HCT116 (cell line): Measurements from ENCODE around the gene MTHFSD. TPM values are rescaled to one million over a fixed set of nuclear protein-coding genes. Genes with fewer than 3 reads are reported as not detected.

Experiments
- ATAC-seq: fragments of 200-7000 bp; cut with Tn5 transposase; 2 replicates; pipeline ENCODE4 v1.9.1; 2020; ENCODE audit warnings: mild to moderate bottlenecking, moderate library complexity
- BruUV-seq: library from RNA; stranded (reverse); fragments of 400-500 nt; replicated peaks from 2 replicates; lab custom pipeline; 2021; lab: Mats Ljungman, UMichigan
- CTCF ChIA-PET: fragments of 300-600 bp; sonication (Branson Sonifier 250); formaldehyde crosslinking; loops from one replicate; lab custom pipeline; 2021; ENCODE audit warnings: antibody characterized with exemption; lab: Charles Lee
- POLR2A ChIA-PET: fragments of 300-600, 350-600 bp; sonication (Branson Sonifier 250); formaldehyde crosslinking; loops from one replicate; lab custom pipeline; 2021; ENCODE audit warnings: antibody characterized with exemption; lab: Charles Lee
- RAD21 ChIA-PET, 2 experiments: fragments of 300-600 bp; sonication (Branson Sonifier 250); formaldehyde crosslinking; loops; one replicate each; lab custom pipeline; 2023; ENCODE audit warnings: low total read pairs in 2 of 2; ENCODE audit not compliant: uncharacterized antibody in 2 of 2, unreplicated experiment in 2 of 2, low non-redundant PET in 1 of 2; lab: Charles Lee
- DNase-seq: peaks from one replicate; pipeline ENCODE4 v3.0.0-alpha.2; 2010; ENCODE audit warnings: low read depth, low spot score
- H2AFZ ChIP-seq: fragments of 200-600 bp; shearing (Covaris generic), sonication (generic); 2 replicates; pipeline ENCODE4 v1.6.1; 2017; ENCODE audit warnings: low read depth, mixed run types, mixed read lengths, antibody characterized with exemption, low read length; ENCODE audit not compliant: poor library complexity, severe bottlenecking
- H3K27ac ChIP-seq: 2 replicates; pipeline ENCODE4 v1.5.1; 2012; ENCODE audit warnings: low read depth, low read length
- H3K27me3 ChIP-seq: fragments of 200-600 bp; sonication (generic); 2 replicates; pipeline ENCODE4 v1.6.1; 2016; ENCODE audit warnings: mixed run types, low read length, mixed read lengths; ENCODE audit not compliant: insufficient read depth
- H3K36me3 ChIP-seq, 2 experiments: fragments of 200-500 bp in 1 of 2; fragments of 200-600 bp in 1 of 2; sonication (Bioruptor generic) in 1 of 2; sonication (generic) in 1 of 2; 2 replicates each; pipeline versions ENCODE4 v1.5.1 to v1.6.1; 2014 to 2016; ENCODE audit warnings: low read length in 2 of 2, inconsistent platforms in 1 of 2, mixed read lengths in 1 of 2, mixed run types in 1 of 2; ENCODE audit not compliant: insufficient read depth in 2 of 2, control insufficient read depth in 1 of 2
- H3K4me1 ChIP-seq, 2 experiments: fragments of 200-600 bp in 1 of 2; sonication (generic) in 1 of 2; 2 replicates each; pipeline versions ENCODE4 v1.5.1 to v1.6.1; 2012 to 2017; ENCODE audit warnings: low read length in 2 of 2, inconsistent platforms in 1 of 2, mild to moderate bottlenecking in 1 of 2, mixed read lengths in 1 of 2, mixed run types in 1 of 2, moderate library complexity in 1 of 2; ENCODE audit not compliant: insufficient read depth in 2 of 2, control insufficient read depth in 1 of 2
- H3K4me2 ChIP-seq: fragments of 200-600 bp; sonication (generic); 2 replicates; pipeline ENCODE4 v1.6.1; 2017; ENCODE audit warnings: mixed run types, low read length, mixed read lengths
- H3K4me3 ChIP-seq, 2 experiments: fragments of 200-600 bp in 1 of 2; sonication (generic) in 1 of 2; replicated peaks in 1 of 2; 2 replicates each; pipeline ENCODE4 v1.5.1; 2011 to 2016; ENCODE audit warnings: low read length in 2 of 2, control low read depth in 1 of 2, low read depth in 1 of 2, mild to moderate bottlenecking in 1 of 2, mixed read lengths in 1 of 2, mixed run types in 1 of 2
- H3K79me2 ChIP-seq: fragments of 200-600 bp; sonication (generic); 2 replicates; pipeline ENCODE4 v1.6.1; 2017; ENCODE audit warnings: mild to moderate bottlenecking, mixed run types, low read length, moderate library complexity, mixed read lengths; ENCODE audit not compliant: insufficient read depth
- H3K9ac ChIP-seq: fragments of 200-600 bp; sonication (generic); 2 replicates; pipeline ENCODE4 v1.6.1; 2016; ENCODE audit warnings: low read length, mixed read lengths
- H3K9me2 ChIP-seq: fragments of 200-600 bp; sonication (generic), shearing (Covaris generic); 2 replicates; pipeline ENCODE4 v1.6.1; 2017; ENCODE audit warnings: mixed run types, mild to moderate bottlenecking, moderate library complexity; ENCODE audit not compliant: insufficient read depth
- H3K9me3 ChIP-seq, 2 experiments: fragments of 200-500 bp in 1 of 2; fragments of 200-600 bp in 1 of 2; sonication (Bioruptor generic) in 1 of 2; sonication (generic) in 1 of 2; 2 replicates each; pipeline ENCODE4 v1.6.1; 2014 to 2017; ENCODE audit warnings: low read length in 2 of 2, mixed read lengths in 2 of 2, inconsistent platforms in 1 of 2, low read depth in 1 of 2, mild to moderate bottlenecking in 1 of 2, mixed run types in 1 of 2, moderate library complexity in 1 of 2; ENCODE audit not compliant: control insufficient read depth in 1 of 2, insufficient read depth in 1 of 2
- H4K20me1 ChIP-seq: fragments of 200-600 bp; sonication (generic), shearing (Covaris generic); 2 replicates; pipeline ENCODE4 v1.6.1; 2017; ENCODE audit warnings: mixed run types, mild to moderate bottlenecking, moderate library complexity; ENCODE audit not compliant: insufficient read depth
- EZH2 ChIP-seq: fragments of 200-600 bp; sonication (generic); IDR thresholded peaks from 2 replicates; pipeline ENCODE4 v1.6.1; 2017; ENCODE audit warnings: antibody characterized with exemption, mixed run types
- FOSL1 ChIP-seq: IDR thresholded peaks from 2 replicates; pipeline ENCODE4 v1.6.1; 2012; ENCODE audit warnings: low read depth
- MAX ChIP-seq: IDR thresholded peaks from 2 replicates; pipeline ENCODE4 v1.6.1; 2012
- SRF ChIP-seq: IDR thresholded peaks from 2 replicates; pipeline ENCODE4 v1.6.1; 2012; ENCODE audit warnings: low read depth
- YY1 ChIP-seq: IDR thresholded peaks from 2 replicates; pipeline ENCODE4 v1.6.1; 2011; ENCODE audit warnings: low read length, low read depth, moderate library complexity, mild to moderate bottlenecking; ENCODE audit not compliant: insufficient replicate concordance; ENCODE audit errors: extremely low read depth
- ZBTB33 ChIP-seq: IDR thresholded peaks from 2 replicates; pipeline ENCODE4 v1.6.1; 2011; ENCODE audit warnings: mild to moderate bottlenecking, low read length, moderate library complexity; ENCODE audit not compliant: insufficient replicate concordance; ENCODE audit errors: extremely low read depth
- intact Hi-C: fragments of 100-400 bp; cut with micrococcal nuclease; formaldehyde crosslinking; loops from 2 replicates; pipeline ENCODE4 v1.10.0; 2022
- total RNA-seq: library from RNA; stranded (reverse); gene quantifications from one replicate; pipeline ENCODE4 v1.2.1, GENCODE V29; 2021; ENCODE audit not compliant: unreplicated experiment
- TF ChIP-seq, protein P1 (sequence below): IDR thresholded peaks from 2 replicates; pipeline ENCODE4 v1.6.1; 2012; ENCODE audit warnings: low read depth

MTHFSD gene
- total RNA-seq, 1 experiment from 2014 or later = 33.1 TPM

- TF ChIP-seq, protein P1, sequence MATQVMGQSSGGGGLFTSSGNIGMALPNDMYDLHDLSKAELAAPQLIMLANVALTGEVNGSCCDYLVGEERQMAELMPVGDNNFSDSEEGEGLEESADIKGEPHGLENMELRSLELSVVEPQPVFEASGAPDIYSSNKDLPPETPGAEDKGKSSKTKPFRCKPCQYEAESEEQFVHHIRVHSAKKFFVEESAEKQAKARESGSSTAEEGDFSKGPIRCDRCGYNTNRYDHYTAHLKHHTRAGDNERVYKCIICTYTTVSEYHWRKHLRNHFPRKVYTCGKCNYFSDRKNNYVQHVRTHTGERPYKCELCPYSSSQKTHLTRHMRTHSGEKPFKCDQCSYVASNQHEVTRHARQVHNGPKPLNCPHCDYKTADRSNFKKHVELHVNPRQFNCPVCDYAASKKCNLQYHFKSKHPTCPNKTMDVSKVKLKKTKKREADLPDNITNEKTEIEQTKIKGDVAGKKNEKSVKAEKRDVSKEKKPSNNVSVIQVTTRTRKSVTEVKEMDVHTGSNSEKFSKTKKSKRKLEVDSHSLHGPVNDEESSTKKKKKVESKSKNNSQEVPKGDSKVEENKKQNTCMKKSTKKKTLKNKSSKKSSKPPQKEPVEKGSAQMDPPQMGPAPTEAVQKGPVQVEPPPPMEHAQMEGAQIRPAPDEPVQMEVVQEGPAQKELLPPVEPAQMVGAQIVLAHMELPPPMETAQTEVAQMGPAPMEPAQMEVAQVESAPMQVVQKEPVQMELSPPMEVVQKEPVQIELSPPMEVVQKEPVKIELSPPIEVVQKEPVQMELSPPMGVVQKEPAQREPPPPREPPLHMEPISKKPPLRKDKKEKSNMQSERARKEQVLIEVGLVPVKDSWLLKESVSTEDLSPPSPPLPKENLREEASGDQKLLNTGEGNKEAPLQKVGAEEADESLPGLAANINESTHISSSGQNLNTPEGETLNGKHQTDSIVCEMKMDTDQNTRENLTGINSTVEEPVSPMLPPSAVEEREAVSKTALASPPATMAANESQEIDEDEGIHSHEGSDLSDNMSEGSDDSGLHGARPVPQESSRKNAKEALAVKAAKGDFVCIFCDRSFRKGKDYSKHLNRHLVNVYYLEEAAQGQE = no peak
- TF ChIP-seq SRF (no peak), EZH2 (no peak), YY1 (no peak), ZBTB33 (no peak), MAX (no peak)
Measured at GRCh38 chr16:86496262-86496928, 58.6 kb downstream of the MTHFSD start (continued).

GRCh38 chr16:86495756-86496261 lies 59.2 kb downstream of the MTHFSD start:
- no peak for TF ChIP-seq FOSL1
- Histone ChIP-seq H3K79me2 (no peaks in the 10 kb centered on the region), H3K4me2 (no peak overlapping the region), H3K9me3 (no peaks in the 10 kb centered on the region), H3K9ac (no peak overlapping the region), H3K4me3 (no peak overlapping the region), H3K27ac (no peak overlapping the region), H3K36me3 (no peaks in the 10 kb centered on the region), H3K9me2 (no peaks in the 10 kb centered on the region), H3K4me1 (no peaks in the 10 kb centered on the region), H2AFZ (no peak overlapping the region), H4K20me1 (no peaks in the 10 kb centered on the region), H3K27me3 (peaks cover 34% of the 10 kb centered on the region)
- ATAC-seq = no peak
- POLR2A ChIA-PET = no interaction called here
- CTCF ChIA-PET = no interaction called here
- RAD21 ChIA-PET = no interaction called here
- no peak for DNase-seq
- intact Hi-C loops = no loop called here
- no TSS peak for BruUV-seq
